ENCODE data around the gene VEZT. TPM values are rescaled to one million over a fixed set of nuclear protein-coding genes. Genes with fewer than 3 reads are reported as not detected.

The VEZT gene
- total RNA-seq, 4 donors from 2014 or later, result 82.1 to 141 (median 85.4) TPM

- H3K27ac ChIP-seq, result peak overlapping the region; percentile 54 to 85 (median 83)
- H3K36me3 ChIP-seq, result no peaks in the 10 kb centered on the region
- WGBS, 2 donors (ENCODE audit: low coverage in 1 of 2), result 11 to 30% methylated on average over 2 to 5 of the region's 5 CpGs
- no peaks in the 10 kb centered on the region for H3K27me3 ChIP-seq
- no peaks in the 10 kb centered on the region for H3K9me3 ChIP-seq
- peak; percentile 33 for ATAC-seq
- TF ChIP-seq EP300 (IDR thresholded peaks at IDR 0.05) (no peak), POLR2AphosphoS5 (IDR thresholded peaks at IDR 0.05) (peak; percentile 72), CTCF (IDR thresholded peaks at IDR 0.05) (no peak)
- H3K4me3 ChIP-seq, result no peak overlapping the region
- peaks cover 0 to 47% (median 0%) of the 10 kb centered on the region in 3 donors for H3K4me1 ChIP-seq
Measured at GRCh38 chr12:95337146-95337545, 119.5 kb downstream of the VEZT start.

- Histone ChIP-seq H3K4me1 (peaks cover 0 to 38% (median 0%) of the 10 kb centered on the region in 3 donors), H3K9me3 (no peaks in the 10 kb centered on the region), H3K27me3 (no peaks in the 10 kb centered on the region), H3K36me3 (no peaks in the 10 kb centered on the region), H3K4me3 (no peak overlapping the region), H3K27ac (no peak overlapping the region)
- WGBS, 2 donors (ENCODE audit: low coverage in 1 of 2), result 100% methylated on average over 1 of the region's 2 CpGs; no CpG with 5 or more reads in 1 of the 2 donors
- ATAC-seq, result no peak
- no peak for TF ChIP-seq POLR2A (IDR thresholded peaks at IDR 0.05)
- TF ChIP-seq POLR2AphosphoS5 (IDR thresholded peaks at IDR 0.05), result no peak
- no peak for TF ChIP-seq CTCF (IDR thresholded peaks at IDR 0.05)
- no peak for TF ChIP-seq EP300 (IDR thresholded peaks at IDR 0.05)
Measured at GRCh38 chr12:95339086-95339788, 121.6 kb downstream of the VEZT start.

GRCh38 chr12:95342008-95342407 is 124.4 kb downstream of the VEZT start:
- ATAC-seq, result no peak

GRCh38 chr12:95343461-95344230 is 126.0 kb downstream of the VEZT start:
- WGBS, 2 donors (ENCODE audit: low coverage in 1 of 2), result 74 to 76% methylated on average over 5 of the region's 6 CpGs

More at GRCh38 chr12:95342008-95342407, 124.4 kb downstream of the VEZT start:
- TF ChIP-seq EP300 (IDR thresholded peaks at IDR 0.05) (no peak), POLR2A (IDR thresholded peaks at IDR 0.05) (no peak), POLR2AphosphoS5 (IDR thresholded peaks at IDR 0.05) (no peak), CTCF (IDR thresholded peaks at IDR 0.05) (no peak)
- H3K36me3 ChIP-seq, result no peaks in the 10 kb centered on the region
- no peaks in the 10 kb centered on the region for H3K9me3 ChIP-seq
- no CpG with 5 or more reads among the region's 1 CpG for WGBS, 2 donors (ENCODE audit: low coverage in 1 of 2)
- no peak overlapping the region for H3K4me3 ChIP-seq
- no peaks in the 10 kb centered on the region for H3K27me3 ChIP-seq
- peaks cover 0 to 11% (median 0%) of the 10 kb centered on the region in 3 donors for H3K4me1 ChIP-seq
- no peak overlapping the region for H3K27ac ChIP-seq

GRCh38 chr12:95349291-95349690 is 131.7 kb downstream of the VEZT start:
- Histone ChIP-seq H3K27ac (no peak overlapping the region), H3K9me3 (no peaks in the 10 kb centered on the region), H3K4me1 (no peaks in the 10 kb centered on the region), H3K4me3 (no peak overlapping the region), H3K27me3 (no peaks in the 10 kb centered on the region), H3K36me3 (no peaks in the 10 kb centered on the region)
- TF ChIP-seq CTCF (IDR thresholded peaks at IDR 0.05) (no peak), POLR2AphosphoS5 (IDR thresholded peaks at IDR 0.05) (no peak), EP300 (IDR thresholded peaks at IDR 0.05) (no peak), POLR2A (IDR thresholded peaks at IDR 0.05) (no peak)
- no peak for ATAC-seq
- 70 to 77% methylated on average over 2 to 6 of the region's 7 CpGs for WGBS, 2 donors (ENCODE audit: low coverage in 1 of 2)

More at GRCh38 chr12:95343461-95344230, 126.0 kb downstream of the VEZT start:
- H3K9me3 ChIP-seq, result no peaks in the 10 kb centered on the region
- H3K4me1 ChIP-seq, result no peaks in the 10 kb centered on the region
- H3K27me3 ChIP-seq, result no peaks in the 10 kb centered on the region
- H3K36me3 ChIP-seq, result no peaks in the 10 kb centered on the region
- no peak overlapping the region for H3K4me3 ChIP-seq
- no peak overlapping the region for H3K27ac ChIP-seq
- no peak for ATAC-seq
- no peak for TF ChIP-seq EP300 (IDR thresholded peaks at IDR 0.05)

Measured in gastroesophageal sphincter (tissue), 4 donors.